IMR-90 (cell line): ENCODE measurements around the gene METTL23. TPM values are rescaled to one million over a fixed set of nuclear protein-coding genes. Genes with fewer than 3 reads are reported as not detected.

Experiments
- ATAC-seq: fragments of 200-7000 bp; cut with Tn5 transposase; 2 replicates; pipeline ENCODE4 v1.9.1; 2020; ENCODE audit warnings: low read depth, mild to moderate bottlenecking, moderate library complexity
- BruUV-seq: library from RNA; stranded (reverse); fragments of 400-500 nt; replicated peaks from 2 replicates; lab custom pipeline; 2021; lab: Mats Ljungman, UMichigan
- CTCF ChIA-PET: fragments of 300-600 bp; formaldehyde crosslinking; extraction: SDS; loops from one replicate; lab custom pipeline; 2021; ENCODE audit warnings: antibody characterized with exemption; lab: Yijun Ruan, JAX
- POLR2A ChIA-PET: fragments of 300-600 bp; sonication (Branson Sonifier 250); formaldehyde crosslinking; loops from one replicate; lab custom pipeline; 2022; ENCODE audit warnings: antibody characterized with exemption; ENCODE audit not compliant: unreplicated experiment; lab: Charles Lee
- DNase-seq: peaks from one replicate; pipeline ENCODE4 v3.0.0; 2013
- H2AFZ ChIP-seq: replicated peaks from 2 replicates; pipeline ENCODE3; 2013; ENCODE audit warnings: low read length, mild to moderate bottlenecking; ENCODE audit not compliant: poor library complexity
- H2AK5ac ChIP-seq: 2 replicates; pipeline ENCODE4 v1.6.1; 2013; ENCODE audit warnings: low read depth, low read length, inconsistent platforms
- H2AK9ac ChIP-seq: replicated peaks from 2 replicates; pipeline ENCODE3; 2013; ENCODE audit warnings: mild to moderate bottlenecking, low read depth, low read length, moderate library complexity; ENCODE audit not compliant: poor library complexity
- H2BK120ac ChIP-seq: 2 replicates; pipeline ENCODE4 v1.6.1; 2013; ENCODE audit warnings: low read depth, low read length, inconsistent platforms
- H2BK15ac ChIP-seq: 3 replicates; pipeline ENCODE4 v1.6.1; 2013; ENCODE audit warnings: low read depth, low read length, inconsistent platforms
- H2BK20ac ChIP-seq: 2 replicates; pipeline ENCODE4 v1.6.1; 2013; ENCODE audit warnings: low read depth, mild to moderate bottlenecking, inconsistent platforms, low read length, moderate library complexity
- H2BK5ac ChIP-seq: 2 replicates; pipeline ENCODE4 v1.6.1; 2013; ENCODE audit warnings: mild to moderate bottlenecking, low read depth, low read length, inconsistent platforms; ENCODE audit not compliant: poor library complexity, severe bottlenecking
- H3K14ac ChIP-seq: replicated peaks from 2 replicates; pipeline ENCODE4 v1.6.1; 2013; ENCODE audit warnings: low read depth, low read length, inconsistent platforms
- H3K18ac ChIP-seq: 2 replicates; pipeline ENCODE4 v1.6.1; 2013; ENCODE audit warnings: low read depth, low read length, control low read depth
- H3K23ac ChIP-seq: 2 replicates; pipeline ENCODE4 v1.6.1; 2013; ENCODE audit warnings: low read depth, low read length, inconsistent platforms
- H3K27ac ChIP-seq: 2 replicates; pipeline ENCODE4 v1.5.1; 2013; ENCODE audit warnings: mild to moderate bottlenecking, control low read depth, low read length; ENCODE audit not compliant: insufficient read depth
- H3K27me3 ChIP-seq: 2 replicates; pipeline ENCODE4 v1.6.1; 2013; ENCODE audit warnings: low read length; ENCODE audit not compliant: control insufficient read depth, insufficient read depth
- H3K36me3 ChIP-seq: 2 replicates; pipeline ENCODE4 v1.6.1; 2013; ENCODE audit warnings: low read length, mixed read lengths; ENCODE audit not compliant: control insufficient read depth, insufficient read depth
- H3K4ac ChIP-seq: 2 replicates; pipeline ENCODE4 v1.6.1; 2013; ENCODE audit warnings: low read depth, low read length, inconsistent platforms
- H3K4me1 ChIP-seq: 2 replicates; pipeline ENCODE4 v1.6.1; 2013; ENCODE audit warnings: low read length, mixed read lengths; ENCODE audit not compliant: control insufficient read depth, insufficient read depth
- H3K4me2 ChIP-seq: 2 replicates; pipeline ENCODE4 v1.6.1; 2013; ENCODE audit warnings: low read depth, mild to moderate bottlenecking, control low read depth, low read length, moderate library complexity
- H3K4me3 ChIP-seq: 2 replicates; pipeline ENCODE4 v1.5.1; 2013; ENCODE audit warnings: low read depth, mild to moderate bottlenecking, control low read depth, low read length, moderate library complexity; ENCODE audit not compliant: insufficient read depth
- H3K56ac ChIP-seq: 2 replicates; pipeline ENCODE4 v1.6.1; 2013; ENCODE audit warnings: low read length, inconsistent platforms; ENCODE audit not compliant: insufficient read depth; ENCODE audit errors: extremely low read depth
- H3K79me1 ChIP-seq, 2 experiments: 2 replicates each; pipeline ENCODE4 v1.6.1; 2013; ENCODE audit warnings: low read length in 2 of 2, inconsistent platforms in 1 of 2, low read depth in 1 of 2
- H3K9ac ChIP-seq: 2 replicates; pipeline ENCODE4 v1.6.1; 2013; ENCODE audit warnings: low read depth, low read length, control low read depth
- H3K9me1 ChIP-seq: 2 replicates; pipeline ENCODE4 v1.6.1; 2013; ENCODE audit warnings: low read length, inconsistent platforms; ENCODE audit not compliant: insufficient read depth
- H3K9me3 ChIP-seq: 2 replicates; pipeline ENCODE4 v1.6.1; 2013; ENCODE audit warnings: low read length; ENCODE audit not compliant: control insufficient read depth, insufficient read depth
- H4K20me1 ChIP-seq: 2 replicates; pipeline ENCODE4 v1.6.1; 2013; ENCODE audit warnings: low read length, inconsistent platforms; ENCODE audit not compliant: insufficient read depth
- H4K5ac ChIP-seq: 2 replicates; pipeline ENCODE4 v1.6.1; 2013; ENCODE audit warnings: mild to moderate bottlenecking, low read depth, low read length, control low read depth
- H4K8ac ChIP-seq, 2 experiments: 2 replicates each; pipeline ENCODE4 v1.6.1; 2013; ENCODE audit warnings: low read depth in 2 of 2, low read length in 2 of 2, control low read depth in 1 of 2, inconsistent platforms in 1 of 2
- H4K91ac ChIP-seq: 2 replicates; pipeline ENCODE4 v1.6.1; 2013; ENCODE audit warnings: low read depth, low read length, inconsistent platforms; ENCODE audit not compliant: insufficient read depth
- BHLHE40 ChIP-seq: fragments of 150-350 bp; IDR thresholded peaks from 2 replicates; pipeline ENCODE4 v1.6.1; 2016; ENCODE audit warnings: mild to moderate bottlenecking, low read depth, low read length
- FOS ChIP-seq: fragments of 150-350 bp; IDR thresholded peaks from 2 replicates; pipeline ENCODE4 v1.6.1; 2016; ENCODE audit warnings: low read depth, low read length
- MAZ ChIP-seq: IDR thresholded peaks from 2 replicates; pipeline ENCODE4 v1.6.1; 2012; ENCODE audit warnings: low read depth, mild to moderate bottlenecking, low read length, improper control_type of control experiment, moderate library complexity, borderline replicate concordance
- MXI1 ChIP-seq: IDR thresholded peaks from 2 replicates; pipeline ENCODE4 v1.6.1; 2012; ENCODE audit warnings: low read depth, mild to moderate bottlenecking, low read length, moderate library complexity, borderline replicate concordance
- NFE2L2 ChIP-seq: fragments of 150-350 bp; IDR thresholded peaks from 2 replicates; pipeline ENCODE4 v1.6.1; 2016; ENCODE audit warnings: low read depth, mild to moderate bottlenecking, low read length
- RAD21 ChIP-seq: IDR thresholded peaks from 2 replicates; pipeline ENCODE4 v1.6.1; 2012; ENCODE audit warnings: low read length, improper control_type of control experiment
- RCOR1 ChIP-seq: IDR thresholded peaks from 2 replicates; pipeline ENCODE4 v1.6.1; 2012; ENCODE audit warnings: mild to moderate bottlenecking, low read length, improper control_type of control experiment; ENCODE audit not compliant: insufficient replicate concordance
- RFX5 ChIP-seq: IDR thresholded peaks from 2 replicates; pipeline ENCODE4 v1.8.0; 2012; ENCODE audit warnings: low read depth, mild to moderate bottlenecking, low read length, moderate library complexity
- SMC3 ChIP-seq: fragments of 150-350 bp; IDR thresholded peaks from 2 replicates; pipeline ENCODE4 v1.6.1; 2016; ENCODE audit warnings: low read depth, mild to moderate bottlenecking, antibody characterized with exemption, low read length, moderate library complexity
- WGBS, 2 experiments: methylation state at CpG; one replicate each; pipeline versions ENCODE4 v1.1.5 to v1.1.7; 2013; ENCODE audit warnings: missing lambda C conversion rate in 2 of 2; ENCODE audit not compliant: insufficient read length in 1 of 2; ENCODE audit errors: extremely low coverage in 2 of 2; 5-methylcytosine and 5-hydroxymethylcytosine counted together
- dilution Hi-C: fragments of 300-500 bp; cut with HindIII; formaldehyde crosslinking; loops from one replicate; pipeline ENCODE4 v1.14.3; 2018; ENCODE audit warnings: low sequenced_read_pairs; ENCODE audit not compliant: unreplicated experiment
- in situ Hi-C: fragments of 300-500 bp; cut with MboI; formaldehyde crosslinking; loops from 3 replicates; pipeline ENCODE4 v1.14.3; 2019; ENCODE audit warnings: low sequenced_read_pairs, inconsistent platforms, mixed read lengths
- intact Hi-C: fragments of 100-400 bp; cut with micrococcal nuclease; formaldehyde crosslinking; loops from 2 replicates; pipeline ENCODE4 v1.10.0; 2022
- polyA plus RNA-seq, 3 experiments: library from polyadenylated mRNA; depleted of rRNA; stranded (reverse); fragments of >200 nt; gene quantifications; 2 replicates each; pipeline ENCODE4 v1.2.3, GENCODE V29; 2012; ENCODE audit warnings: low replicate concordance in 1 of 3
- total RNA-seq: library from RNA; depleted of rRNA; stranded (reverse); fragments of >200 nt; gene quantifications from 2 replicates; pipeline ENCODE4 v1.2.3, GENCODE V29; 2012
- TF ChIP-seq, protein P1 (sequence below): conservative IDR thresholded peaks from 2 replicates; pipeline ENCODE4 v1.5.1; 2012; ENCODE audit warnings: mild to moderate bottlenecking, low read depth, low read length, improper control_type of control experiment
- TF ChIP-seq, protein P2 (sequence below): fragments of 150-350 bp; IDR thresholded peaks from 2 replicates; pipeline ENCODE4 v1.6.1; 2017; ENCODE audit warnings: mild to moderate bottlenecking, antibody characterized with exemption, low read length, low read depth

The METTL23 gene
- total and polyA plus RNA-seq, 2 of the 4 experiments (the other 2 are of a cell fraction) = 18.8 to 32.1 TPM

DNA sequence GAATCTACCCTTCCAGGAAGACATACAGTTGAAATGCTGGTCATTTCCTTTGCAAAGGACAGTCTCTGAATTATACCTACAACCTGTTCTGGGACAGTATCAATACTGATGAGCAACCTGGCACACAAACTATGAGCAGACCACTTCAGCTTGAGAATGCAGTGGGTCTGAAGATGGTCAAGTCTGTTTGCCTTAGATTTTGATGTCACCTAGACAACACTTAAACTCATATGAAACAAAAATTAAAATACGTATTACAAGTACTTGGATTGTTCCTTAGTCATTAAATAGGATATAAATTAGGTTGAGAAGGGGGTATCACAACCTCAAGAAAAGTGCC is 6.9 kb downstream of the METTL23 start:
- no peak for ATAC-seq
- Histone ChIP-seq H3K14ac (no peak overlapping the region), H3K18ac (no peak overlapping the region), H3K27me3 (no peaks in the 10 kb centered on the region), H2AK9ac (no peak overlapping the region), H3K4me3 (no peak overlapping the region), H3K27ac (no peak overlapping the region), H4K5ac (no peak overlapping the region), H3K23ac (no peak overlapping the region), H2BK15ac (no peak overlapping the region), H4K91ac (no peak overlapping the region), H3K4ac (no peak overlapping the region), H3K56ac (no peak overlapping the region), H3K4me1 (peaks cover 2% of the 10 kb centered on the region; the same call in 1 of the 2 replicates), H3K9ac (no peak overlapping the region; the same call in 1 of the 2 replicates), H3K9me3 (no peaks in the 10 kb centered on the region), H2BK5ac (no peak overlapping the region), H2AFZ (no peak overlapping the region), H2AK5ac (no peak overlapping the region), H3K4me2 (no peak overlapping the region; the same call in 1 of the 2 replicates), H4K8ac (no peak overlapping the region; a peak in 1 of 4 replicates), H3K79me1 (peaks cover 19 to 27% of the 10 kb centered on the region in 2 experiments), H2BK20ac (no peak overlapping the region), H3K36me3 (peaks cover 26% of the 10 kb centered on the region), H3K9me1 (no peaks in the 10 kb centered on the region), H4K20me1 (peaks cover 42% of the 10 kb centered on the region), H2BK120ac (no peak overlapping the region)
- WGBS, 2 experiments = no CpG with 5 or more reads among the region's 1 CpG
- intact Hi-C loops = no loop called here
- CTCF ChIA-PET = no interaction called here
- DNase-seq = no peak
- TF ChIP-seq MAZ (no peak), FOS (no peak), RFX5 (no peak), RCOR1 (no peak), MXI1 (no peak), BHLHE40 (no peak), SMC3 (no peak), RAD21 (no peak), NFE2L2 (no peak)
- TF ChIP-seq, protein P1, sequence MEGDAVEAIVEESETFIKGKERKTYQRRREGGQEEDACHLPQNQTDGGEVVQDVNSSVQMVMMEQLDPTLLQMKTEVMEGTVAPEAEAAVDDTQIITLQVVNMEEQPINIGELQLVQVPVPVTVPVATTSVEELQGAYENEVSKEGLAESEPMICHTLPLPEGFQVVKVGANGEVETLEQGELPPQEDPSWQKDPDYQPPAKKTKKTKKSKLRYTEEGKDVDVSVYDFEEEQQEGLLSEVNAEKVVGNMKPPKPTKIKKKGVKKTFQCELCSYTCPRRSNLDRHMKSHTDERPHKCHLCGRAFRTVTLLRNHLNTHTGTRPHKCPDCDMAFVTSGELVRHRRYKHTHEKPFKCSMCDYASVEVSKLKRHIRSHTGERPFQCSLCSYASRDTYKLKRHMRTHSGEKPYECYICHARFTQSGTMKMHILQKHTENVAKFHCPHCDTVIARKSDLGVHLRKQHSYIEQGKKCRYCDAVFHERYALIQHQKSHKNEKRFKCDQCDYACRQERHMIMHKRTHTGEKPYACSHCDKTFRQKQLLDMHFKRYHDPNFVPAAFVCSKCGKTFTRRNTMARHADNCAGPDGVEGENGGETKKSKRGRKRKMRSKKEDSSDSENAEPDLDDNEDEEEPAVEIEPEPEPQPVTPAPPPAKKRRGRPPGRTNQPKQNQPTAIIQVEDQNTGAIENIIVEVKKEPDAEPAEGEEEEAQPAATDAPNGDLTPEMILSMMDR = no peak
- TF ChIP-seq, protein P2, sequence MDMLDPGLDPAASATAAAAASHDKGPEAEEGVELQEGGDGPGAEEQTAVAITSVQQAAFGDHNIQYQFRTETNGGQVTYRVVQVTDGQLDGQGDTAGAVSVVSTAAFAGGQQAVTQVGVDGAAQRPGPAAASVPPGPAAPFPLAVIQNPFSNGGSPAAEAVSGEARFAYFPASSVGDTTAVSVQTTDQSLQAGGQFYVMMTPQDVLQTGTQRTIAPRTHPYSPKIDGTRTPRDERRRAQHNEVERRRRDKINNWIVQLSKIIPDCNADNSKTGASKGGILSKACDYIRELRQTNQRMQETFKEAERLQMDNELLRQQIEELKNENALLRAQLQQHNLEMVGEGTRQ = no peak
- POLR2A ChIA-PET = no interaction called here
- in situ Hi-C loops = no loop called here
- dilution Hi-C loops = no loop called here
- BruUV-seq = no TSS peak
